SK-N-SH (cell line): Measurements from ENCODE around the gene WNT4. TPM values are rescaled to one million over a fixed set of nuclear protein-coding genes. Genes with fewer than 3 reads are reported as not detected.

Experiments
- CTCF ChIA-PET: fragments of 300-600, 350-600 bp; formaldehyde crosslinking; extraction: SDS; loops from one replicate; lab custom pipeline; 2021; lab: Yijun Ruan, JAX
- POLR2A ChIA-PET: fragments of 350-600 bp; sonication (Branson Sonifier 250); formaldehyde crosslinking; extraction: SDS; loops from one replicate; lab custom pipeline; 2020; ENCODE audit warnings: antibody characterized with exemption, inconsistent platforms; lab: Yijun Ruan, JAX
- DNase-seq: peaks from one replicate; pipeline ENCODE4 v3.0.0; 2012
- H2AFZ ChIP-seq: fragments of 200-600 bp; sonication (generic); 2 replicates; pipeline ENCODE4 v1.8.1; 2016; ENCODE audit warnings: antibody characterized with exemption, mild to moderate bottlenecking, low read depth
- H3F3A ChIP-seq: fragments of 200-600 bp; sonication (generic); replicated peaks from 2 replicates; pipeline ENCODE3; 2016; ENCODE audit warnings: antibody characterized with exemption, mild to moderate bottlenecking; ENCODE audit not compliant: insufficient read depth
- H3K27ac ChIP-seq, 2 experiments: fragments of 200-500 bp in 1 of 2; fragments of 200-600 bp in 1 of 2; sonication (Bioruptor generic) in 1 of 2; sonication (generic), shearing (Covaris generic) in 1 of 2; 2 replicates each; pipeline versions ENCODE4 v1.5.1 to v1.6.1; 2014 to 2016; ENCODE audit warnings: low read depth in 2 of 2, inconsistent platforms in 1 of 2, low read length in 1 of 2, mild to moderate bottlenecking in 1 of 2, mixed read lengths in 1 of 2
- H3K27me3 ChIP-seq: fragments of 200-600 bp; sonication (generic), shearing (Covaris generic); 2 replicates; pipeline ENCODE4 v1.6.1; 2016; ENCODE audit warnings: mixed run types; ENCODE audit not compliant: insufficient read depth
- H3K36me3 ChIP-seq, 2 experiments: fragments of 200-500 bp in 1 of 2; fragments of 200-600 bp in 1 of 2; sonication (Bioruptor generic) in 1 of 2; sonication (generic) in 1 of 2; replicated peaks in 1 of 2; 2 replicates each; pipeline versions ENCODE3 to v1.5.1; 2014 to 2016; ENCODE audit warnings: low read length in 1 of 2, mild to moderate bottlenecking in 1 of 2; ENCODE audit not compliant: insufficient read depth in 2 of 2, control insufficient read depth in 1 of 2
- H3K4me1 ChIP-seq, 2 experiments: fragments of 200-500 bp in 1 of 2; fragments of 200-600 bp in 1 of 2; sonication (Bioruptor generic) in 1 of 2; sonication (generic), shearing (Covaris generic) in 1 of 2; 2 replicates each; pipeline versions ENCODE4 v1.5.1 to v1.6.1; 2014 to 2016; ENCODE audit warnings: low read depth in 1 of 2, low read length in 1 of 2, mixed run types in 1 of 2; ENCODE audit not compliant: insufficient read depth in 2 of 2, control insufficient read depth in 1 of 2
- H3K4me2 ChIP-seq: fragments of 200-600 bp; sonication (generic), shearing (Covaris generic); 2 replicates; pipeline ENCODE4 v1.6.1; 2017; ENCODE audit warnings: mixed run types
- H3K4me3 ChIP-seq, 2 experiments: fragments of 200-500 bp in 1 of 2; fragments of 200-600 bp in 1 of 2; sonication (Bioruptor generic) in 1 of 2; sonication (generic), shearing (Covaris generic) in 1 of 2; 2 replicates each; pipeline versions ENCODE4 v1.5.1 to v1.8.1; 2014 to 2016; ENCODE audit warnings: low read depth in 2 of 2, inconsistent platforms in 1 of 2, low read length in 1 of 2, mild to moderate bottlenecking in 1 of 2, mixed read lengths in 1 of 2, moderate library complexity in 1 of 2
- H3K79me2 ChIP-seq: fragments of 200-600 bp; sonication (generic); 2 replicates; pipeline ENCODE4 v1.8.1; 2017; ENCODE audit warnings: mild to moderate bottlenecking; ENCODE audit not compliant: insufficient read depth
- H3K9ac ChIP-seq: fragments of 200-600 bp; sonication (generic); 2 replicates; pipeline ENCODE4 v1.6.1; 2017; ENCODE audit warnings: mixed run types
- H3K9me2 ChIP-seq: fragments of 200-600 bp; sonication (generic); 2 replicates; pipeline ENCODE4 v1.6.1; 2017; ENCODE audit warnings: mixed run types
- H3K9me3 ChIP-seq: fragments of 200-600 bp; sonication (generic); 2 replicates; pipeline ENCODE4 v1.6.1; 2017; ENCODE audit warnings: mixed run types, mild to moderate bottlenecking, moderate library complexity
- H4K20me1 ChIP-seq: fragments of 200-600 bp; sonication (generic); 2 replicates; pipeline ENCODE4 v1.6.1; 2017; ENCODE audit warnings: mild to moderate bottlenecking, mixed run types; ENCODE audit not compliant: insufficient read depth
- CHD2 ChIP-seq: fragments of 150-350 bp; IDR thresholded peaks from 2 replicates; pipeline ENCODE4 v1.6.1; 2018; ENCODE audit warnings: low read length; ENCODE audit not compliant: partially characterized antibody
- ELF1 ChIP-seq: IDR thresholded peaks from 2 replicates; pipeline ENCODE4 v1.4.0; 2012
- EZH2phosphoT487 ChIP-seq: fragments of 200-600 bp; sonication (generic); IDR thresholded peaks from 2 replicates; pipeline ENCODE4 v1.6.1; 2017; ENCODE audit warnings: low read depth, mixed run types, mild to moderate bottlenecking, antibody characterized with exemption, moderate library complexity, borderline replicate concordance
- FOSL2 ChIP-seq: IDR thresholded peaks from 2 replicates; pipeline ENCODE4 v1.4.0; 2012; ENCODE audit warnings: low read depth, mild to moderate bottlenecking, moderate library complexity, borderline replicate concordance
- GATA2 ChIP-seq: sonication (generic); formaldehyde crosslinking; IDR thresholded peaks from 2 replicates; pipeline ENCODE4 v1.5.0; 2020; ENCODE audit warnings: mild to moderate bottlenecking, missing genetic modification reagents
- IRF3 ChIP-seq: fragments of 150-350 bp; IDR thresholded peaks from 2 replicates; pipeline ENCODE4 v1.6.1; 2016; ENCODE audit warnings: mild to moderate bottlenecking, low read depth, low read length
- MAX ChIP-seq: IDR thresholded peaks from 2 replicates; pipeline ENCODE4 v1.4.0; 2012; ENCODE audit warnings: low read depth
- MXI1 ChIP-seq: IDR thresholded peaks from 2 replicates; pipeline ENCODE4 v1.6.1; 2012; ENCODE audit warnings: mild to moderate bottlenecking, low read depth, low read length, improper control_type of control experiment
- NFIC ChIP-seq: IDR thresholded peaks from 2 replicates; pipeline ENCODE4 v1.4.0; 2012; ENCODE audit warnings: borderline replicate concordance
- RAD21 ChIP-seq: IDR thresholded peaks from 2 replicates; pipeline ENCODE4 v1.6.1; 2012; ENCODE audit warnings: mild to moderate bottlenecking, low read length
- RCOR1 ChIP-seq: fragments of 150-350 bp; IDR thresholded peaks from 2 replicates; pipeline ENCODE4 v1.6.1; 2017; ENCODE audit warnings: antibody characterized with exemption, low read length
- REST ChIP-seq: IDR thresholded peaks from 2 replicates; pipeline ENCODE4 v1.6.1; 2012; ENCODE audit warnings: mild to moderate bottlenecking, low read depth, low read length, moderate library complexity
- RFX5 ChIP-seq: IDR thresholded peaks from 2 replicates; pipeline ENCODE4 v1.6.1; 2012; ENCODE audit warnings: mild to moderate bottlenecking, improper control_type of control experiment, low read length
- SMC3 ChIP-seq: IDR thresholded peaks from 2 replicates; pipeline ENCODE4 v1.6.1; 2012; ENCODE audit warnings: low read depth, low read length, improper control_type of control experiment
- TAF1 ChIP-seq: IDR thresholded peaks from 2 replicates; pipeline ENCODE4 v1.6.1; 2012; ENCODE audit warnings: low read depth, mild to moderate bottlenecking, low read length, moderate library complexity, borderline replicate concordance
- TCF12 ChIP-seq: IDR thresholded peaks from 2 replicates; pipeline ENCODE4 v1.4.0; 2012
- ZBTB33 ChIP-seq: IDR thresholded peaks from 2 replicates; pipeline ENCODE4 v1.4.0; 2012; ENCODE audit warnings: low read depth, borderline replicate concordance
- WGBS: methylation state at CpG from one replicate; pipeline ENCODE4 v1.1.6; 2017; ENCODE audit warnings: low lambda C conversion rate; 5-methylcytosine and 5-hydroxymethylcytosine counted together
- polyA plus RNA-seq, 3 experiments: library from polyadenylated mRNA; depleted of rRNA; stranded (reverse); fragments of >200 nt; gene quantifications; 2 replicates each; pipeline ENCODE4 v1.2.3, GENCODE V29; 2012

The WNT4 gene
- polyA plus RNA-seq, 1 of the 3 experiments (the other 2 are of a cell fraction): 0.03 TPM

- WGBS: 100% methylated on average over 1 of the region's 3 CpGs
- Histone ChIP-seq H3K4me2 (no peak overlapping the region), H3F3A (peaks cover 8% of the 10 kb centered on the region), H2AFZ (no peak overlapping the region), H3K4me1 (no peaks in the 10 kb centered on the region; a peak in 1 of 4 replicates), H3K9ac (no peak overlapping the region), H3K79me2 (peaks cover 100% of the 10 kb centered on the region), H3K9me2 (no peaks in the 10 kb centered on the region), H4K20me1 (peaks cover 100% of the 10 kb centered on the region), H3K27ac (no peak overlapping the region), H3K27me3 (no peaks in the 10 kb centered on the region), H3K4me3 (no peak overlapping the region), H3K9me3 (no peaks in the 10 kb centered on the region), H3K36me3 (peaks cover 20 to 58% of the 10 kb centered on the region in 2 experiments)
- ChIA-PET CTCF (no interaction called here), POLR2A (no interaction called here)
- DNase-seq: no peak
- TF ChIP-seq RCOR1: no peak
- TF ChIP-seq MAX: no peak
Observed at GRCh38 chr1:22076346-22076745, 66.6 kb downstream of the WNT4 start.

- Histone ChIP-seq H3K9me2 (no peaks in the 10 kb centered on the region), H3K27me3 (no peaks in the 10 kb centered on the region), H3K79me2 (peaks cover 100% of the 10 kb centered on the region), H3F3A (peaks cover 8% of the 10 kb centered on the region), H4K20me1 (peaks cover 100% of the 10 kb centered on the region), H3K4me1 (no peaks in the 10 kb centered on the region; a peak in 1 of 4 replicates), H3K36me3 (peaks cover 19 to 54% of the 10 kb centered on the region in 2 experiments), H3K27ac (no peak overlapping the region), H3K9me3 (no peaks in the 10 kb centered on the region), H3K4me2 (no peak overlapping the region), H3K9ac (no peak overlapping the region), H3K4me3 (no peak overlapping the region), H2AFZ (no peak overlapping the region)
- WGBS: 94% methylated on average over 2 of the region's 2 CpGs
- CTCF ChIA-PET: no interaction called here
- POLR2A ChIA-PET: no interaction called here
- TF ChIP-seq SMC3 (no peak), REST (no peak), RFX5 (no peak), GATA2 (CRISPR knock-in tag) (no peak), RAD21 (no peak), RCOR1 (no peak), FOSL2 (no peak), ZBTB33 (no peak), IRF3 (no peak), TAF1 (no peak), TCF12 (no peak), ELF1 (no peak), MXI1 (no peak), MAX (no peak), EZH2phosphoT487 (no peak), NFIC (no peak), CHD2 (no peak)
- no peak for DNase-seq
Observed at GRCh38 chr1:22075718-22076117, 67.2 kb downstream of the WNT4 start.
